Mesendoderm (in vitro differentiated cells): ENCODE measurements around the gene PRICKLE1.

Experiments
- DNase-seq: peaks from one replicate; pipeline ENCODE4 v3.0.0; 2013
- H2AK5ac ChIP-seq: 2 replicates; pipeline ENCODE4 v1.6.1; 2013; ENCODE audit warnings: low read length, inconsistent platforms
- H2BK120ac ChIP-seq: 2 replicates; pipeline ENCODE4 v1.6.1; 2013; ENCODE audit warnings: low read depth, mild to moderate bottlenecking, low read length, moderate library complexity, mixed read lengths
- H2BK15ac ChIP-seq: replicated peaks from 2 replicates; pipeline ENCODE4 v1.6.1; 2013; ENCODE audit warnings: low read depth, mild to moderate bottlenecking, moderate library complexity
- H2BK5ac ChIP-seq: 2 replicates; pipeline ENCODE4 v1.6.1; 2013; ENCODE audit warnings: low read length, inconsistent platforms
- H3K18ac ChIP-seq: 2 replicates; pipeline ENCODE4 v1.6.1; 2013; ENCODE audit warnings: mild to moderate bottlenecking, low read length, mixed read lengths
- H3K23ac ChIP-seq: one replicate; pipeline ENCODE4 v1.6.1; 2013; ENCODE audit warnings: low read length
- H3K27ac ChIP-seq: 2 replicates; pipeline ENCODE4 v1.5.1; 2013; ENCODE audit warnings: low read depth, mild to moderate bottlenecking, inconsistent platforms, low read length, moderate library complexity
- H3K27me3 ChIP-seq: 2 replicates; pipeline ENCODE4 v1.6.1; 2013; ENCODE audit warnings: low read length, control low read depth, mild to moderate bottlenecking, inconsistent platforms; ENCODE audit not compliant: insufficient read depth, poor library complexity
- H3K36me3 ChIP-seq: 2 replicates; pipeline ENCODE4 v1.6.1; 2013; ENCODE audit warnings: low read length, inconsistent platforms; ENCODE audit not compliant: control insufficient read depth, insufficient read depth
- H3K4ac ChIP-seq: one replicate; pipeline ENCODE4 v1.6.1; 2013; ENCODE audit warnings: low read depth, mild to moderate bottlenecking, low read length, moderate library complexity
- H3K4me1 ChIP-seq: 2 replicates; pipeline ENCODE4 v1.6.1; 2013; ENCODE audit warnings: low read depth, low read length, inconsistent platforms; ENCODE audit not compliant: control insufficient read depth
- H3K4me2 ChIP-seq: 2 replicates; pipeline ENCODE4 v1.6.1; 2013; ENCODE audit warnings: low read length
- H3K4me3 ChIP-seq: 2 replicates; pipeline ENCODE4 v1.5.1; 2013; ENCODE audit warnings: mild to moderate bottlenecking, low read length
- H3K56ac ChIP-seq: one replicate; pipeline ENCODE4 v1.6.1; 2013; ENCODE audit warnings: low read length
- H3K79me1 ChIP-seq: 2 replicates; pipeline ENCODE4 v1.6.1; 2013; ENCODE audit warnings: low read length, inconsistent platforms
- H3K79me2 ChIP-seq: 2 replicates; pipeline ENCODE4 v1.6.1; 2013; ENCODE audit warnings: mild to moderate bottlenecking, low read length; ENCODE audit not compliant: control insufficient read depth, insufficient read depth
- H3K9ac ChIP-seq: 2 replicates; pipeline ENCODE4 v1.6.1; 2013; ENCODE audit warnings: low read length, inconsistent platforms
- H4K5ac ChIP-seq: one replicate; pipeline ENCODE4 v1.6.1; 2013; ENCODE audit warnings: low read length
- H4K8ac ChIP-seq: one replicate; pipeline ENCODE4 v1.6.1; 2013; ENCODE audit warnings: low read depth, mild to moderate bottlenecking, control low read depth, low read length, moderate library complexity
- WGBS: extraction: QIAGEN DNeasy Blood & Tissue Kit; methylation state at CpG from one replicate; pipeline ENCODE4 v1.1.7; 2013; ENCODE audit warnings: low lambda C conversion rate, missing lambda C conversion rate; ENCODE audit not compliant: insufficient coverage; ENCODE audit errors: extremely low coverage; 5-methylcytosine and 5-hydroxymethylcytosine counted together

The PRICKLE1 gene

DNA sequence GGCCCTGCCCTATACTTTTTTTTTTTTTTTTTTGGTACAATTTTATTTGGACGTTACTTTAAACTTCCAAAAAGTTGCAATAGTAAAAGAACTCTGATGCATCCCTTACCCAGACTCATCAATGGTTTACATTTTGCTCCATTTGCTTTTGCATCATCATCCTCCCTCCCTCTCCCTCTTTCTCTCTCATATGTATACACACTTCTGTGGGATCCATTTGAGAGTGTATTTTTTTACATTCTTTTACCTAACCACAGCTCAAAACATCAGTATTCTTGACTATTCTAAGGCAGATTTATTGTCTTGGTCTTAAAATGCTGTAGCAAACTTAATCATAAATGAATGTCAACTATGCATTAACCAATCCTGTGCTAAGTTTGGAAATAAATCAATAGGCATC, 111.6 kb downstream of the PRICKLE1 start:
- H3K4me1 ChIP-seq: peaks cover 9% of the 10 kb centered on the region
- H4K5ac ChIP-seq: no peak overlapping the region
- H3K18ac ChIP-seq: no peak overlapping the region
- H3K36me3 ChIP-seq: no peaks in the 10 kb centered on the region
- no peak overlapping the region for H3K56ac ChIP-seq
- H3K79me2 ChIP-seq: peaks cover 13% of the 10 kb centered on the region
- H3K27ac ChIP-seq: no peak overlapping the region
- H2BK120ac ChIP-seq: no peak overlapping the region
- H3K79me1 ChIP-seq: peaks cover 13% of the 10 kb centered on the region
- no CpG with 5 or more reads among the region's 1 CpG for WGBS
- no peak overlapping the region for H2BK5ac ChIP-seq
- H3K9ac ChIP-seq: no peak overlapping the region
- no peak overlapping the region for H3K23ac ChIP-seq
- no peak overlapping the region for H2AK5ac ChIP-seq
- H3K4me3 ChIP-seq: no peak overlapping the region
- peaks cover 5% of the 10 kb centered on the region for H3K27me3 ChIP-seq
- H3K4ac ChIP-seq: no peak overlapping the region
- no peak overlapping the region for H3K4me2 ChIP-seq
- H2BK15ac ChIP-seq: no peak overlapping the region
- no peak overlapping the region for H4K8ac ChIP-seq
- no peak for DNase-seq

DNA sequence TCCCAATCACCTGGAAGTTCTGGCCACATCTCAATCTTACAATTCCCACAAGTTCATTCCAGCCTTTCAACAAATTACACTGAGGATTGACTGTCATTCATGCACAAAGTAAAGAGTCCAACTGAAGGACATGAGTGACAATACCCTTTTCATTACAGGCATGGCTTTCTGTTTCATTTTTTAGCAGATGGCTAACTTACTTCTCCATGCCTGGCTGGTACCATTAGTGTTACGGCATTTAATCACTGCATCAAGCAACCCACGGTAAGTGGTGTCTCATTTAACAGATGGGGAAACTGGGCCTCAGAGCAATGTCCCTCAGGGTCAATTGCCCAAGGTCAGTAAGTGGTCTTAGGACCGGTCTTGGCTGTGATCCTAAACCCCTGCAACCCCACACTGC, 114.4 kb downstream of the PRICKLE1 start:
- Histone ChIP-seq H3K4me3 (no peak overlapping the region), H3K4ac (no peak overlapping the region), H3K4me2 (no peak overlapping the region), H3K79me1 (peaks cover 8% of the 10 kb centered on the region), H3K36me3 (no peaks in the 10 kb centered on the region), H2BK5ac (no peak overlapping the region), H2AK5ac (no peak overlapping the region), H3K23ac (no peak overlapping the region), H3K27me3 (no peaks in the 10 kb centered on the region), H3K79me2 (peaks cover 8% of the 10 kb centered on the region), H3K56ac (no peak overlapping the region), H3K18ac (no peak overlapping the region), H3K9ac (no peak overlapping the region), H3K27ac (no peak overlapping the region), H2BK120ac (no peak overlapping the region), H2BK15ac (no peak overlapping the region), H4K8ac (no peak overlapping the region), H3K4me1 (peaks cover 7% of the 10 kb centered on the region), H4K5ac (no peak overlapping the region)
- no peak for DNase-seq
- no CpG with 5 or more reads among the region's 3 CpGs for WGBS

DNA sequence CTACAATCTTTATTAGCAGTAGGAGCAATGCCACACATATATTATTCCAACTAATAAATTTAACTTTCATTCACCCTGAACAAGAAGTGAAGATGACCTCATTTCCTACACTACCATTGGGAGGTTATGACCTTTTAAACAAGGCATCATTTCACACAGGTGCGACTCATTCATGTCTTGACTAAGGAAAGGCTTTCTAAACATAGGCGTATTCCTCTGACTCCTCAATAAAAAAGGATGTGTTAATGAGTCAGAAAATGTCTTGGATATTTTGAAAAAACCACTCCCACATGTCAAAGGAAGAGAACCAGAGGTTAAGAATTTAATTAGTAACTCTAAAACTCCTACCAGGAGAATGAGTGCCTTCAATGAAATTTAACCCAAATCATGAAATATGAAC, 115.2 kb downstream of the PRICKLE1 start:
- Histone ChIP-seq H3K4ac (no peak overlapping the region), H2BK120ac (no peak overlapping the region), H3K4me3 (no peak overlapping the region), H3K4me2 (no peak overlapping the region), H3K23ac (no peak overlapping the region), H3K79me1 (peaks cover 8% of the 10 kb centered on the region), H2AK5ac (no peak overlapping the region), H3K18ac (no peak overlapping the region), H3K9ac (no peak overlapping the region), H4K8ac (no peak overlapping the region), H3K4me1 (peaks cover 9% of the 10 kb centered on the region), H3K56ac (no peak overlapping the region), H3K27me3 (no peaks in the 10 kb centered on the region), H3K36me3 (no peaks in the 10 kb centered on the region), H2BK5ac (no peak overlapping the region), H2BK15ac (no peak overlapping the region), H3K27ac (no peak overlapping the region), H3K79me2 (peaks cover 8% of the 10 kb centered on the region), H4K5ac (no peak overlapping the region)
- no peak for DNase-seq
- no CpG with 5 or more reads among the region's 2 CpGs for WGBS

DNA sequence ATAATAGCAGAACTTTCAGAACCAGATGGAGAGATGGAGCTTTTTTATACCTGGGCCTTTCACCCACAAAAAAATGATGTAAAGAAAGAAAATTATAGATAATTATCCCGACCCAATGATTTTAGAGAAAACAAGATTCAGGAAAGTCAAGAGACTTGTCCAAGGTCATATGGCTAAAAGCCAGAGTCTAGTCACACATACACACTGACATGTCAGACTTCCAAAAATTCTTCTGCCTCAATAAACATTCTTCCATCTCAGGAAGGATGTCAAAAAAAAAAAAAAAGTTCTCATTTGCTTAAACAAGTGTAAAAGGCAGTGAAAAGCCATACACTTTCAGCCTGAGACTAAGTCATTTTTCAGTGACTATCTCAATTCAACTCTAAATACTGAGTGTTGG, 116.0 kb downstream of the PRICKLE1 start:
- no peak for DNase-seq
- Histone ChIP-seq H2BK5ac (no peak overlapping the region), H3K56ac (no peak overlapping the region), H2BK15ac (no peak overlapping the region), H3K4me3 (no peak overlapping the region), H3K27me3 (no peaks in the 10 kb centered on the region), H3K36me3 (peaks cover 1% of the 10 kb centered on the region), H4K8ac (no peak overlapping the region), H3K9ac (no peak overlapping the region), H3K18ac (no peak overlapping the region), H3K23ac (no peak overlapping the region), H3K4me1 (peaks cover 9% of the 10 kb centered on the region), H2BK120ac (no peak overlapping the region), H3K4me2 (no peak overlapping the region), H4K5ac (no peak overlapping the region), H3K79me1 (peaks cover 4% of the 10 kb centered on the region), H3K79me2 (peaks cover 5% of the 10 kb centered on the region), H3K4ac (no peak overlapping the region), H3K27ac (no peak overlapping the region), H2AK5ac (no peak overlapping the region)
- WGBS: no CpG with 5 or more reads among the region's 1 CpG

DNA sequence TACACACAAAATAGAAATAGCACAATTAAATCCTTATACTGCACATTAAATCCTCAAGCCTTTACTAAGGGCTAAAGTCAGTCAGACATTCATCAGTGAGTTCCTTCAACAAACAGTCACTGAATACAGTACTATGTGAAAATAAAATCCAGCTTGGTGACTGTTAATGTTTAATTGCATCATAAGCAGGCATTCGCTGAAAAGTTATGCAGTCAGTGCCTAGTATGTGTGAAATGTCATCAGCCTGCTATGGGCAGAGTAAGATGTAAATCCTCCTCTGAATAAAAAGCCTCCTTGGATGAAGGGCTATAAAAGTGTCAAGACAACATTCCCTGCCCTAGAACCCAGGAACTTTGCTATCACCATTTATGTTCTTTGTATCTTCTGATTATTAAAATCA, 116.4 kb downstream of the PRICKLE1 start:
- Histone ChIP-seq H4K5ac (no peak overlapping the region), H3K27ac (no peak overlapping the region), H3K4me3 (no peak overlapping the region), H2AK5ac (no peak overlapping the region), H3K4me2 (no peak overlapping the region), H3K4me1 (peaks cover 9% of the 10 kb centered on the region), H4K8ac (no peak overlapping the region), H3K27me3 (no peaks in the 10 kb centered on the region), H2BK120ac (no peak overlapping the region), H3K4ac (no peak overlapping the region), H3K9ac (no peak overlapping the region), H3K23ac (no peak overlapping the region), H3K18ac (no peak overlapping the region), H3K79me1 (peaks cover 3% of the 10 kb centered on the region), H3K79me2 (peaks cover 5% of the 10 kb centered on the region), H2BK5ac (no peak overlapping the region), H2BK15ac (no peak overlapping the region), H3K36me3 (peaks cover 3% of the 10 kb centered on the region), H3K56ac (no peak overlapping the region)
- WGBS: no CpG with 5 or more reads among the region's 1 CpG
- DNase-seq: no peak

DNA sequence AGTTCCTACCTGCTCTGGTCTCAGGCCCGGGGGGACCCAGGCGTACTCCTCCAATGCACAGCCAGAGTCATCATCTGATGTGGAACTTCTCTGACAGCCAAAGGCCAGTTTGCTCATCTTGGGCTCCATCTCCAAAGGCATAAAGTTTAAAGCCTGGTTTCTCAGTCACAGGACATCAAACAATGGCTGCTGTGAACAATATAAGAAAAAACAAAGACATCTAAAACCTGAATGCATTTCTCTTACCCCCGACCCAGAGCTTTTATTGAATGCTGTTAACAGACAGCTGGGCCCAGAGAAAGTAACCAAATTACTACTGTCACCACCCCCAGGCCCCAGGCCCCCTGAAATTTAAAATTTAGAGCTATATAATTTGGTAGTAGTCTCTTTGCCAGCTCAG, 117.2 kb downstream of the PRICKLE1 start:
- H4K5ac ChIP-seq: no peak overlapping the region
- H4K8ac ChIP-seq: no peak overlapping the region
- no peak overlapping the region for H2AK5ac ChIP-seq
- H3K79me1 ChIP-seq: peaks cover 3% of the 10 kb centered on the region
- H3K27me3 ChIP-seq: no peaks in the 10 kb centered on the region
- no peak overlapping the region for H3K4me3 ChIP-seq
- H3K56ac ChIP-seq: no peak overlapping the region
- no peak for DNase-seq
- H2BK15ac ChIP-seq: no peak overlapping the region
- H3K4me2 ChIP-seq: no peak overlapping the region
- H3K36me3 ChIP-seq: peaks cover 3% of the 10 kb centered on the region
- no peak overlapping the region for H3K27ac ChIP-seq
- no peak overlapping the region for H3K23ac ChIP-seq
- peak overlapping the region; percentile 71 for H3K4ac ChIP-seq
- H3K79me2 ChIP-seq: peaks cover 5% of the 10 kb centered on the region
- H2BK5ac ChIP-seq: no peak overlapping the region
- H3K9ac ChIP-seq: no peak overlapping the region
- peaks cover 9% of the 10 kb centered on the region for H3K4me1 ChIP-seq
- no peak overlapping the region for H2BK120ac ChIP-seq
- H3K18ac ChIP-seq: peak overlapping the region; percentile 84
- WGBS: no CpG with 5 or more reads among the region's 3 CpGs
